NCI-H748 (cell line): ENCODE results near the gene ZNF35.
"Not testable (repeated sequence)": the region's sequence is repeated elsewhere in the genome, so short reads cannot be mapped to it uniquely, and the experiment has no call there.

Experiments
- DNase-seq: peaks from one replicate; lab custom pipeline; 2025; ENCODE audit not compliant: unreplicated experiment; lab: John Stamatoyannopoulos, UW

ZNF35 gene

DNA sequence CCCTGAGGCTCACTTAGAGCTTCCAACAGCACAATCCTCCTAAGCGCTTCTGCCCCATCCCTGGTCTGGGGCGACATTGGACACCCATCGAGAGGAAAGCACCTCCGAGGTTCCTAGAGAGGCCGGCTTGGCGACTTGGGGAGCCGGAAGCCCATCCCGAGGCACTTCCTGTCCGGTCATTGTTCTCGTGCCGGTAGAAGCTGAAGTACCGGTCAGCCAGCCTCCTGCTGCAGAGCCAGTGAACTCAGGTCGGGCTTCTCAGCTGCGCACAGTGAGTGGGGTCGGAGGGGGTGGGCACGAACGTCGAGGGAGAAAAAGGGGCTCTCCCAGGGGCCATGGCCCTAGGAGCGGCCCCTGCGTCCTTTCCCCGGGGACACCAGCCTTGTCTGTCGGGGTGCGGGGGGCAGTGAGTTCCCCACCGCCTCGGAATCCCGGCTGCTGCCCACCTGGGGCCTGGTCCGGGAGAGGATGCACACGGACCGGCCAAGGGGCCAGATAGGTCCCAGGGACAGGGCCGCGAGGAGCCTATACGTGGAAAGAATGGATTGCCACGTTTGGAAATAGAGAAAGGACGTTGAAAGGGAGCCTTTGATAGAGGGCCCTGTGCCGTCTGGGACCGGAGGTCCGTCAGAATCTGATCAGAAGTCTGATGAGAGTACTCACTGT, at the start of gene ZNF35:
ZNF35 (plus strand) TSS at position 169 of the 666 bp plus-strand sequence. CDS start 2,336 bp downstream, outside the sequence.
- peak; percentile 89 for DNase-seq

DNA sequence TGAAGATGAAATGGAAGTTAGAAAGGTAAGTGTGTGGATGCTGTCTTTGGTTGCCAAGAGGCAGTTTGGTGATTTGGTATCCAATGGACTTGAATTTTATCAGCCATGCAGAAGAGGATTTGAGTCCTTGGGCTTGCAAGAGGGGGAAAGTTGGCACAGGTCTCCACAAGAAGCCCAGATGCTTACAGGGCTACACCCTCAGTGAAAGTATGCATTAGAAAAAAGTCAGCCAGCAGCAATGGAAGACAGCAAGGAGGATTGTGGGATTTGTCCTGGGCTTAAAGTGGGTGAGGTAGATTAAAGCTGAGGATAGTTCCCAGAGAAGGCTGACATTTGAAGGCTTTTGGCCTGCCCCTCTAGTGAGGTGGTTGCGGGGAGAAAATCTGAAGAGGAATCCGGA, 46.8 kb upstream of the ZNF35 start:
- no peak for DNase-seq

DNA sequence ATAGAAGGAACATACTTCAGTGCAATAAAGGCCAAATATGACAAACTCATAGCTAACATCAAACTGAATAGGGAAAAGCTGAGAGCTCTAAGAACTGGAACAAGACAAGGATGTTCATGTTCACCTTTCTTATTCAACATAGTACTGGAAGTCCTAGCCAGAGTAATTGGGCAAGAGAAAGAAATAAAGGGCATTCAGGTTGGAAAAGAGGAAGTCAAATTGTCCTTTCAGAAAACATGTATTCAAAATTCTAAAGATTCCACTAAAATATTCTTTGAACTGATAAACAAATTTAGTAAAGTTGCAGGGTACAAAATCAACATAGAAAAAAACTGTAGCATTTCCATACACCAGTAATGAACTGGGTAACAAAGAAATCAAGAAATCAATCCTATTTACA, 35.9 kb upstream of the ZNF35 start:
- no peak for DNase-seq

DNA sequence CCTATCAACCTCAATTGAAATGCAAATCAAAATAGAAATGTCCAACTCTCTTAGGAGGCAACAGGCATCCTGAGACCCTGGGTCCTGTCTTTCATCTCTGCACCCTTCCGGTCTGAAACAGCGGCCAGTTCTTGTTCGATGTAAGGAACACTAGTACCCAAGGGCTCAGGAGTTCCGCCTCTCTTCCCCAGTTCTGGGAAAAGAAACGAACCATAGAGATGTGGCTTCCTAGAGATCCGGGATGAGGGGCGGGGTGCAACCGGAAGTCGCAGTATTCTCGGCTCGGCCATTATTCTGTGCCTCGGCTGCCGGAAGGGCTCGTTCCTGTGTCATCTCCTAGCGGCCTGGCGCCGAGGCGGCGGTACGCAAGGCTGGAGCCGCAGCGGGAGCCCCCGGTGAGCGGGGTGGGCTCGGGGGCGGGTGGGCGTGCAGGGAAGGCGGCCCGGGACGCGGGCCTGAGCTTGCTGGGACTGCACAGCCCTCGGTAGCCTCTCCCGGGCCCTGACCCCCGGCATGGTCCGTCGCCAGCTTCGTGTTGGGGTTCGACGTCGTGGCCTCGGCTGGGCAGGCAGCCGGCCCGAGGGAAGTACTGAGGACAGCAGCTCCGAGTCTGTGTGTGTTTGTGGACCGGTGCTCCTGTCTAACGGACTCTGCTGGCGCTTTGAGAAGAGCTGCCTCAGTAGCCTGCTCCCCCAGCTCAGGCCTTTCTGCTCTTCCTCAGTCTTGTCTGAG, 23.6 kb upstream of the ZNF35 start, which contains the start of gene ZNF197:
ZNF197 (plus strand) TSS at position 288 of the 732 bp plus-strand sequence. CDS start 4,119 bp downstream, outside the sequence.
- peak; percentile 94 for DNase-seq

DNA sequence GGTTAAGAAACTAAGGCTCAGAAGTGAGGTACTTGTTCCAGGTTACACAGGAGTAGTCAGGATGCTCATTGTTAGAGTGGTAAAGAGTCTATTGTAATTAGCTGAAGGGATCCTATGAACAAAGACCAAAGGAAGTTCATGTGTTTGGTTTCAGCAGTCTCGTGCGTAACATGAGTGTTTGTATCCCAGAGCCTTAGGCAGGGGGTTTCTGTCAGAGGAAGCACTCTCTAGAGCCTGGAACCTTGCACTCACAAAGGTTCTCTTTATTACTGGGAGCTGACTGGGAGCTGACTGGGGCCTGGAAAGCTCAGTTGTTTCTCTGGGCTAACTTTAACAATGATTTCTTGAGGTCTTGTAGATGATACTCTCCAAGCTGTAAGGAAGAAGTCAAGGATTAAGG, 19.8 kb upstream of the ZNF35 start:
- no peak for DNase-seq

DNA sequence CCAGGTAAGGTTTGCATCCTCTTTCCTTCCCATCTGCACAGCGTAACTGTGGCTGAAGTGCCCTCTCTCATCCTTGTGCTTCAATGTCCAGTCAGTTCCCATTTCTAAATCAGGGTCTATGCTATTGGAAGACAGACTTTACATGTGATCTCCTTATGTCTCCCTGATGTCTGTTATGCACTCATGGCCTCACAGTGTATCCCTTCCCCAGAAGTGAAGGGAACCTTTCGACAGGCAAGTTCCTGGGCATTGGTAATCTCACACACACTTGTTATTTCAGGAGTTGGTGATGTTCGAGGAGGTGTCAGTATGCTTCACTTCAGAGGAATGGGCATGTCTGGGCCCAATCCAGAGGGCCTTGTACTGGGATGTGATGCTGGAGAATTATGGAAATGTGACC, 16.3 kb upstream of the ZNF35 start:
- no peak for DNase-seq

DNA sequence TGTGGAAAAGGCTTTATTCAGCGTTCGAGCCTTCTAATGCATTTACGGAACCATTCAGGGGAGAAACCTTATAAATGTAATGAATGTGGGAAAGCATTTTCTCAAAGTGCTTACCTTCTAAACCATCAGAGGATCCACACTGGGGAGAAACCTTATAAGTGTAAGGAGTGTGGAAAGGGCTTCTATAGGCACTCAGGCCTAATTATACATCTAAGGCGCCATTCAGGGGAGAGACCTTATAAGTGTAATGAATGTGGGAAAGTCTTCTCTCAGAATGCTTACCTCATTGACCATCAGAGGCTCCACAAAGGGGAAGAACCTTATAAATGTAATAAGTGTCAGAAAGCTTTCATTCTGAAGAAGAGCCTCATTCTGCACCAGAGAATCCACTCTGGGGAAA, 6.2 kb upstream of the ZNF35 start:
- DNase-seq = no peak

DNA sequence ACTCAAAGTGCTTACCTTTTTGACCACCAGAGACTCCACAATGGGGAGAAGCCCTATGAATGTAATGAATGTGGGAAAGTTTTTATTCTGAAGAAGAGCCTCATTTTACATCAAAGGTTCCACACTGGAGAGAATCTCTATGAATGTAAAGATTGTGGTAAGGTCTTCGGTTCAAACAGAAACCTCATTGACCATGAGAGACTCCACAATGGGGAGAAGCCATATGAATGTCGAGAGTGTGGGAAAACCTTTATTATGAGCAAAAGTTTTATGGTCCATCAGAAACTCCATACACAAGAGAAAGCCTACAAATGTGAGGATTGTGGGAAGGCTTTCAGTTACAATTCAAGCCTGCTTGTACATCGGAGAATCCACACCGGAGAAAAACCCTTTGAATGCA, 5.5 kb upstream of the ZNF35 start:
- DNase-seq = no peak

DNA sequence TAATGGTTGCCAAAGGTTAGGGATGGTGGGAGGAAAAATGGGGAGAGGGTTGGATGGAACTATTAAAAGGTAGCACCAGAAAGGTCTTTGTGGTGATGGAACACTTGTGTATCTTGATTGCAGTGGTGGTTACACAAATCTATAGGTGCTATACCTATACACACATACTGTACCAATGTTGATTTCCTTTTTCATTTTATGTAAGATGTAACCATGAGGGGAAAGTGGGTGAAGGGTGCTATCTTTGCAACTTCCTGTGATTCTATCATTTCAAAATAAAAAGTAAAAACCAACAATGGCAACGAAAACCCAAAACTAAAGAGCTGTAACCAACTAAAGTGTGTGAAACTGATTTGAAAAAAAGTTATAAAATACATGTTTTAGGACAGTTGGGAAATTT, 761 bp upstream of the ZNF35 start:
- DNase-seq = no peak

DNA sequence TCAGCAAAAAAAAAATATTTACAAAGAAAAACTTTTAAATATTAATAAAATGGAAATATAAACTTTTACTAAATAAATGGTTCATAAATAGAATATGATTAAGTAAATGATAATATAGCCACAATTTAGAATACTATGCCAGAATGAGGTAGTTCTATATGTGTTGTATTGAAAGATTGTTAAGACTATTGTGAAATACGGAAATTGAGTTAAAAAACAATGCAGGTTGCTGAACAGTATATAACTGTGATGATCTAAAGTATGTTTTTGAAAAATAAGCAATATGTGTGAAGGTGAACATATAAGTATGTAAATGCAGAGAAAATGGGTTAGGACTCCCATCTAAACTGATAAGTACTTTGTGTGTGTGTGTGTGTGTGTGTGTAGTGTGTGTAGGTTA, 1.2 kb downstream of the ZNF35 start:
- no peak for DNase-seq

DNA sequence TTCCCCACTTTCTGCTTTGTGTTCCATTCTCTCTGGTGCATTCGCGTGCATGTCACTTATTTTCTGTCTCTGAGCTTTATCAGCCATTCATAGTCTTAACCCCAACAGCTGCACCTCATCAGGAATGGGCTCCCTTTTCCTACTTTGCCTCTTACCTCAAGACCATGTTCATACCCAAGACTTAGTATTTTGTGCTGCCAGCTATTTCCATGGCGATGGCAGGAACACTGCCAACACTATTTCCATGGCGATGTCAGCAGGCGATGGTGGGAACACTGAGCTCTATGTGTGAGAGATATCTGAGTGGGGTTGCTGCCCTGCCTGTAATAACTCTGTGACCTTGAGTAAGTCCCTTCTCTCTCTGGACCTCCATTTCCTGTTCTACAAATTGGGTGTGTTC, 5.5 kb downstream of the ZNF35 start:
- DNase-seq = no peak

DNA sequence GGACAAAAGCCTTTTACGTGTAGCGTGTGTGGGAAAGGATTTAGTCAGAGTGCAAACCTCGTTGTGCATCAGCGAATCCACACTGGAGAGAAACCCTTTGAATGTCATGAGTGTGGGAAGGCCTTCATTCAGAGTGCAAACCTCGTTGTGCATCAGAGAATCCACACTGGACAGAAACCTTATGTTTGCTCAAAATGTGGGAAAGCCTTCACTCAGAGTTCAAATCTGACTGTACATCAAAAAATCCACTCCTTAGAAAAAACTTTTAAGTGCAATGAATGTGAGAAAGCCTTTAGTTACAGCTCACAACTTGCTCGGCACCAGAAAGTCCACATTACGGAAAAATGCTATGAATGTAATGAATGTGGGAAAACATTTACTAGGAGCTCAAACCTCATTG, 10.5 kb downstream of the ZNF35 start:
- DNase-seq = no peak

DNA sequence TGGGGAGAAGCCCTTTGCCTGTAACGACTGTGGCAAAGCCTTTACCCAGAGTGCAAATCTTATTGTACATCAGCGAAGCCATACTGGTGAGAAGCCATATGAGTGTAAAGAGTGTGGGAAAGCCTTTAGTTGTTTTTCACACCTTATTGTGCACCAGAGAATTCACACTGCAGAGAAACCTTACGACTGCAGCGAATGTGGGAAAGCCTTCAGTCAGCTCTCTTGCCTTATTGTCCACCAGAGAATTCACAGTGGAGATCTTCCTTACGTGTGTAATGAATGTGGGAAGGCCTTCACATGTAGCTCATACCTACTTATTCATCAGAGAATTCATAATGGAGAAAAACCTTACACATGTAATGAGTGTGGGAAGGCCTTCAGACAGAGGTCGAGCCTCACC, 10.9 kb downstream of the ZNF35 start:
- no peak for DNase-seq

DNA sequence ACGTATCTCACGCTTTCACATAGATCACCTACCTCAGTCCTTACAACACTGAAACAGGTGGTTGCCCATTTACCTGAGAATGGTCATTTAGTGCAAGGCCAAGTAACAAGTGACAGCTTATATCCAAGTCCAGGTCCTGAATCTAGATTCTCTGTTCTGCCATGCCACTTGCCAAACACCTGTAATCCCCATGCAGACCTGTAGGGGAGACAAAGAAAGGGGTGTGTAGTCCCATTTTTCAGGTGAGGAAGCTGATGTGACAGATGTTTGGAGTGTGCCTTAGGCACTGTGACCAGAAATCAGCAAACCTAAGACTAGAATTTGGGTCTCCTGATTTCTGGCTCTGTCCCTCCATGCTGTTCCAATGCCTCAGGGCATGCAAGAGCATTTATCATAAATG, 12.7 kb downstream of the ZNF35 start:
- DNase-seq = no peak

DNA sequence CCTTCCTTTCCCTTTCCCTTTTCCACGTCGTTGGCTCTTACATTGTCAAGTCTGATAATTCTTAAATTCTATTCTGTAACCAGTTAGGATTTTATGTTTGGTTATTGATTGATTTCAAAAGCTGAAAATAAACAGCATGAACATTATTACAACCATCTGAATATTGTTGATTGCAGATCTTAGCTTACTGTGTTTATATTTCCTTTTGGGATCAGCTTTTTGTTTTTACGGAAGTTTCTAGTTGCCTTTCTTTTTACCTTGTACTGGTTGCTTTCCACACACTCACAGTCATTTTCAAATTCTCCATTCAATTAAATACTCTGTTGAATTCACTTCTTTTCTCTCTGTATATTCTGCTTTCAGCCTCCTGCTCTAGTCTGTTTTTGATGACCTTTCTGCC, 16.6 kb downstream of the ZNF35 start:
- no peak for DNase-seq

DNA sequence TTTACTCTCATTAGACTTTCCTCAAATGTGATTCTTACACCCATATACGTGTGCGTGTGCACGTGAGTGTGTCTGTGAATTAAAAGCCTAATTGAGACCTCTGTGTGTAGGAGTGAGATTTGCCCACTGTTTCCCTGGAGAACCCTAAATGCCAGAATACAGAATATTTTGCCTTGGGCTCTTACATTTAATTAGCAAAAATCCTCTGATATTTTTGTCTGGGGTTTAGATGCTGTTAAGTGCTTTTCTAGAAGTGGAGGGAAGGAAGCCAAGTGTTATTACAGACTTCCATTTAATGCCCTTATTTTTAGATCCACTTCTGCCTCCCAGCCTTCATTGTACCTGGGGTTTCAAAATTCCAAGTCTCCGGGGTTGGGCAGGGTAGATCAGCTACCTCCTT, 17.8 kb downstream of the ZNF35 start:
- no peak for DNase-seq

DNA sequence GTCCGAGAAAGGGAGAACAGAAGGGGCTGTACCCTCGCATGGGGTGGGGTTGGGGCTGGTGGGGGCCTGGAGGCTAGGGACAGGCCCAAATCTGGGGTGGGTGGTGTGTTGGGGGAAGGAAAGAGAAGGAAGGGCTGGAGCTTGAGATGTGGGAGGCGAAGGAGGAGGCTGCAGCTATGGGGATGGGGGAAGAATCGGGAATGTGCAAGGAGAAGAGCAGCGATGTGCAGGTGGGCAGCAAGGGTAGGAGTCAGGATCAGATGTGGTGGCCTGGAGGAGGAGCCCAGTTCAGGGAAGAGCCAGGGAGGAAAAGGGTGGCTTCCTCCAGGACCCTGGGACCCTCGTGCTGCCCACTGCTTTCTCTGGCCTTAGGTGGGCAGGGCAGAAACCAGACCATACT, 21.2 kb downstream of the ZNF35 start:
- no peak for DNase-seq

DNA sequence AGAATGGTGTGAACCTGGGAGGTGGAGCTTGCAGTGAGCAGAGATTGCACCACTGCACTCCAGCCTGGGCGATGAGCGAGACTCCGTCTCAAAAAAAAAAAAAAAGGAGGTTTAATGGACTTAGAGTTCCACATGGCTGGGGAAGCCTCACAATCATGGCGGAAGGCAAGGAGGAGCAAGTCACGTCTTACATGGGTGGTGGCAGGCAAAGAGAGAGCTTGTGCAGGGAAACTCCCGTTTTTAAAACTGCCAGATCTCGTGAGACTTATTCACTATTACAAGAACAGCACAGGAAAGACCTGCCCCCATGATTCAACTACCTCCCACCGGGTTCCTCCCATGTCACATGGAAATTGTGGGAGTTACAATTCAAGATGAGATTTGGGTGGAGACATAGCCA, 24.9 kb downstream of the ZNF35 start:
- not testable (repeated sequence) for DNase-seq

DNA sequence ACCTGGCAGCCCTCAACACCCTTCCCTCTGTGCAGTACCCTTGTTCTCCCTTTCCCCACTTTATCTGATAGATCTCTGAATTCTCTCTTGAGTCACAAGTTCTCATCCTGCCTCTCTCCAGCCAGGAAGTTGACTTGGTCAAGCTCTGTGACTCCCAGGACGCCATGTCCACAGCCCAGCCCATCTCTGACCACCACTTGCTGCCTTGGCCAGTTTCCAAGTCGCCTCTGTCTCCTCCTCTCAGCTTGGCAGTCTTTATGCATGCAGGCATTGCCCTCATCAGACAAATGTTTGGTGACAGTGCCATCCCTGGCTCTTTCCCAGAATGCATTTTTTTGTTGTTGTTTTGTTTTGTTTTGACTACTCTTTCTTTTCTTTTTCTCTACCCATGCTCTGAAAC, 25.7 kb downstream of the ZNF35 start:
- DNase-seq = no peak

DNA sequence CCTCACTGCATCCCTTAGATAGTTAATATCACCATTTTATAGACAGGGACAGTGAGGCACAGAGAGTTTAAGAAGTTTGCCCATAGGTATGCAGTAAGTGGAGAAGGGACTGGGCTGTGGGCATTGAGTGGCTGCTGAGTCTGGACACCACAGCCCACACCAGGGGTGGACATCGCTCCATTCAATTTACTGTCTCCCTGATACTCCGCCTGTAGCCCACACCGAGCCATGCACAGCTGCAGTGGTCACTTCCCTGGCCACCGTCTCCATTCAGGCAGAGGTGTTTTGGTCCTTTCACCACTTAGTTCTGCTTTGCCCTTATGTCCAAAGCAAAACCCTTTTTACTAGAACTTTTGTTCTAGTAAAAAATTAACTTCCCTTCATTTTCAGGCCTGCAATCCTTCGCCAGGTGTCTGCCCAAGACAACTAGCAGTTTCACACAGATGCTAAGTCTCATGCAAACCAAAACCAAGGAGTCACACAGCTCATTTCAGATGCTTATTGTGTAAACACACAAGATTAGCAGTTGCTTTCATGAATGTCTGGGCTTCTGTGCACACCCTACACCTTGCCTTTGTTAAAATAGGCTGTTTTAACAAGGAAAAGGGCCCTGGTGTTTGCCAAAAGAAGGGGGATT, 30.1 kb downstream of the ZNF35 start:
- no peak for DNase-seq

DNA sequence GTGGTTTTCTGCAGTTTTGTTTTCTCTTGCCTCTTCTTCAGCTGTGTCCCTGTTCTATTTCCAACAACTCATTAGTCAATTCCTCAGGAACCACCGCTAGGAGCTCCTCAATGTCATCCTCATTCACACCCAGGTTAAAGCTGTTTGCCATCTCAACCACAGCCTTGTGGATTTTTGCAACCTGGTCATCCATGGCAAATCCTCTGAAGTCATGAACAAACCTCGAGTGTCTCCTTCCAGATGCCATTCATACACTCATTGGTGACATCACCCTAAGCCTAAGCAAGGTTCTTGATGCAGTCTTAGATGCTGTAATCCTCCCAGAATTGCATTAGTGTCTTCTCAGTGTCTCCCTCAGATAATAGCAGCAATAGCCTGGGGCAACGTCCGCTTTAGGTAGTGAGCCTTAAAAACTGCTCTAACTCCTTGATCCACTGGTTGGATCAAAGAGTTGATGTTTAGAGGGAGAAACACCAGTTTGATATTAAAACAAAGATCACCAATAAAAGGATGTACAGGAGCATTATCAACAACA, 32.5 kb downstream of the ZNF35 start:
- no peak for DNase-seq
